Embryonic facial prominence (tissue), 1 donor: ENCODE results near the gene AGFG2.

Experiments used
- DNase-seq: peaks from one replicate; pipeline ENCODE4 v3.0.0-alpha.2; 2016; ENCODE audit errors: extremely low spot score

Gene AGFG2

DNA sequence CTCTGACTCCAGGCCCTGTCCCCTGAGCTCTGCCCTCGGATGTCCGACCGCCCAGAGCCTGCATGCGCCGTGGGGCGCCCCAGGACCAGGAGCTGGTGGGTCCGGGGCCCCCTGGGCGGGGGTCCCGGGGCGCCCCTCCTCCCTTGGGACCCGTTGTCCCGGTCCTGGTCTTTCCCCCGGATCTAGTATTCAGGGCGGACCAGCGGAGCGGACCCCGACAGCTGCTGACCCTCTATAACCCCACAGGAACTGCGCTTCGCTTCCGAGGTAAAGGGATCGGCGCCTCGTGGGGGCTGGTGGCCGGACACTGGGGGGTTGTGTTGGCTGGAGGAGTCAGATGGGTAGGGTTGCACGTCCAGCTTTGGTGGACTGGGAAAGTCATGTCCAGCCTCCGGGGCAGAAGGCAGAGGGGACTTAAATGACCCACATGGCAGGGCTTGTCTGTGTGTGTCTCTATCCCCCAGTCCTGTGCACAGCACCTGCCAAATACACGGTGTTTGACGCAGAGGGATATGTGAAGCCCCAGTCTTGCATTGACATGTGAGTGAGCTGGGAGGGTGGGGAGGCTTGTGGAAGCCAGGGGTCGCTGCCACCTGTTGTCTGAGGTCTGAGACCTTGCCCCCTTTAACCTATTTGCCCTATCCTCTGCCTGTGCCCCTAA lies 73.9 kb downstream of the AGFG2 start:
- no peak for DNase-seq

DNA sequence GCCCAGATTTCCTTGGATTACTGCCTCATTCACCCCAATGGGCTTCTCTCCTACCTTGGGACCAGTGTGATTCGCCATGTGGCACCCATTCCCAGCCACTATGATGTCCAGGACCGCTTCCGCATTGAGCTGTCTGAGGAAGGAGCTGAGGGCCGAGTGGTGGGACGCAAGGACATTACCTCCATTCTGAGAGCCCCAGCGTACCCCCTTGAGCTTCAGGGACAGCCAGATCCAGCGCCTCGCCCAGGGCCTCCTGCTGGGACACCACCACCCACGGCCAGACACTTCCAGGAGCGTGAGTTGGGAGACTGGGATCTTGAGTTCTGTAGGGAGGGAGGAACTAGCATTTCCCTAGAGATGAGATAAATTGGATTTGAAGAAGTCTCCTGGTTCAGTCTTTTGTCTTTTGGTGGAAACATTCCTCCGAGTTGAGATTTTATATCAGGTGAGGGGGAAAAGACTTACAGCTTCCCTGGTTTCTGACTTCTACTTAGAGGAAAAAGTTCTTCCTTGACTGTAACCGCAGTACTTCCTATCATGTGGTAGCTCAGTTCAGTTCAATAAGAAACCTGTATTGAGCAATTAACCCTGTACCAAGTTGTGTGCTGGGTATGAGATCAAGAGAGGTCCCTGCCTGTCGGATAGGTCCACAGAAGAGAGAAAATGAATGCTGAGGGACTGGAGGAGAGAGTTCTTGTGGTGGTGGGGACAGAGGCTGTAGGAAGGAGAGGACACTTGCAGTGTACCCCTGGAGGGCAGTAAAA lies 74.6 kb downstream of the AGFG2 start:
- no peak for DNase-seq

GRCh38 chr7:100614308-100614861 lies 75.4 kb downstream of the AGFG2 start:
- no peak for DNase-seq
